Right hindlimb (tissue), 1 donor: ENCODE measurements around the gene LKAAEAR1.
A peak's percentile ranks its signal among the peaks of the same experiment; 100 is the strongest.
"Not testable (repeated sequence)": the region's sequence is repeated elsewhere in the genome, so short reads cannot be mapped to it uniquely, and the experiment has no call there.

Source experiments
- DNase-seq: peaks from one replicate; pipeline ENCODE4 v3.0.0-alpha.2; 2018

The LKAAEAR1 gene

GRCh38 chr20:64096535-64096934 is 12.3 kb upstream of the LKAAEAR1 start:
- no peak for DNase-seq

GRCh38 chr20:64095927-64096326 is 11.7 kb upstream of the LKAAEAR1 start:
- DNase-seq = no peak

- DNase-seq = no peak
Observed at GRCh38 chr20:64095455-64095854, 11.3 kb upstream of the LKAAEAR1 start.

- DNase-seq = no peak
Observed at GRCh38 chr20:64093013-64093503, 8.9 kb upstream of the LKAAEAR1 start.

- no peak for DNase-seq
Observed at GRCh38 chr20:64092258-64093012, 8.2 kb upstream of the LKAAEAR1 start.

- no peak for DNase-seq
Observed at GRCh38 chr20:64091770-64092169, 7.6 kb upstream of the LKAAEAR1 start.

- DNase-seq = no peak
Observed at GRCh38 chr20:64091340-64091739, 7.1 kb upstream of the LKAAEAR1 start.

- no peak for DNase-seq
Observed at GRCh38 chr20:64090165-64090564, 6.0 kb upstream of the LKAAEAR1 start.

GRCh38 chr20:64088586-64088985 is 4.4 kb upstream of the LKAAEAR1 start:
- not testable (repeated sequence) for DNase-seq

GRCh38 chr20:64087226-64087825 is 3.1 kb upstream of the LKAAEAR1 start:
- not testable (repeated sequence) for DNase-seq

- no peak for DNase-seq
Observed at GRCh38 chr20:64086801-64087200, 2.6 kb upstream of the LKAAEAR1 start.

GRCh38 chr20:64084685-64085152 is 521 bp upstream of the LKAAEAR1 start:
- DNase-seq = no peak

GRCh38 chr20:64083378-64083803 is 807 bp downstream of the LKAAEAR1 start:
- DNase-seq = peak; percentile 85

GRCh38 chr20:64082820-64083377 is 1.3 kb downstream of the LKAAEAR1 start:
- no peak for DNase-seq

GRCh38 chr20:64082126-64082731 is 2.0 kb downstream of the LKAAEAR1 start:
- DNase-seq = no peak

GRCh38 chr20:64081624-64081964 is 2.6 kb downstream of the LKAAEAR1 start:
- no peak for DNase-seq

- no peak for DNase-seq
Observed at GRCh38 chr20:64080813-64081623, 3.2 kb downstream of the LKAAEAR1 start.

GRCh38 chr20:64080013-64080812 is 4.0 kb downstream of the LKAAEAR1 start, which contains the start of gene OPRL1:
OPRL1 (plus strand) TSS chr20:64080082; CDS start chr20:64092721, 12,639 bp downstream.
- DNase-seq = no peak

- DNase-seq = peak; percentile 89
Observed at GRCh38 chr20:64079273-64080012, 4.8 kb downstream of the LKAAEAR1 start, which contains the start of gene RGS19. RGS19 (minus strand) TSS chr20:64079518; CDS start chr20:64076886, 2,632 bp downstream.

- no peak for DNase-seq
Observed at GRCh38 chr20:64078934-64079272, 5.3 kb downstream of the LKAAEAR1 start.
